ENCODE results near the gene CRK.

CRK gene

DNA sequence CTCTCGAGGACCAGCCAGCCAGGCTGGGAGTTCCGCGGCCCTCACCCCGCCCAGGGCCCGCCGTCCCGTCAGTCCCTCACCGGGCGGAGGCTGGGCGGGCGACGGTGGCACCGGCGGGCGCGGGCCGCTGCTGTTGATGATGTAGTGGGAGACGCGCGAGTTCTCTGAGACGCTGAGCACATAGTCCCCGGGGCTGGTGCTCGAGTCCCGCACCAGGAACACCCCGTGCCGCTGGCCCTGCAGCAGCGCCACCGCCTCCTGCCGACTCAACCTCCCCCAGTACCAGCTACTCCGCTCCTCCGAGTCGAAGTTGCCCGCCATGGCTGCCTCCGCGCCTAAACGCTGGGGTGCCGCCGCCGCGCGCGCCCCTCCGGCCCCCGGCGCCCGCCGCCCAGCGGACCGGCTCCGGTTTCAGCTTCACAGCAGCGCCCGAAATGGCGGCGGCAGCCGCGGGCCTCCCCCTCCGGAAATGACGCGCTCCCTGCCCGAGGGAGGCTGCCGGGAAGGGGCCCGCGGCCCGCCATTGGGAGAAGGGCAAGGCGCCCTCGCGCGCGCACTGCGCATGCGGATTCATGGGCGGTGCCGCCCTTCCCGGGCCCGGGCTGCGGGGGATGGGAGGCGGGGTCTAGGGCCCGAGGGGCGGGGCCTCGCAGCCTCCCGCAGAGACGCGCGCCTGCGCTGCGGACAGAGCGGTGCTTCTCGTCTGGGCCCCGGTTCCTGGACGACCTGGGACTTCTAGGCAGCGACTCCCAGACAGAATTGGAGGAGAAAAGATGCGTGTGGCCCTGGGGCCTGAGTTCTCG is at the start of gene CRK:
CRK (minus strand) TSS at position 436 of the 803 bp plus-strand sequence; CDS start at position 321, 115 bp downstream.
- peak; percentile 98 for DNase-seq (ENCODE audit: low read depth)

DNA sequence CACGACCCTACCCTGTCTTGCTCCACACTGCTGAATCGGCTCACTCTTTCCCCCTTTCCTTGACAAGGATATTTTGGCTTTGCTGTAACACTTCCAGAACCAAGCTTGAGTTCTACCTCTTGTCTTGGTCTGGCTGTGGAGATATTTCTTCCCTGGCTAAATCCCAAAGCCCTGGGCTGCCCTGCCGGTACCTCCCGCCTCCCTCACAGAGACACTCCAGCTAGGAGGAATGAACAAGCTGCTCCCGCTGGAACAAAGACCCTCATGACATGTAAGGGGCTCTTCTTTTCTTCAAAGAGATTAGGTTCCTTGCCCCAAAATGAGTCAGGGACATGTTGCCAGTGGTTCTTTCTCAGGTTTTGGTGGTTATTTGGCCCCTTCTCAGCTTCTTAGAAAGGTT is 49.6 kb upstream of the CRK start:
- no peak for DNase-seq (ENCODE audit: low read depth)

DNA sequence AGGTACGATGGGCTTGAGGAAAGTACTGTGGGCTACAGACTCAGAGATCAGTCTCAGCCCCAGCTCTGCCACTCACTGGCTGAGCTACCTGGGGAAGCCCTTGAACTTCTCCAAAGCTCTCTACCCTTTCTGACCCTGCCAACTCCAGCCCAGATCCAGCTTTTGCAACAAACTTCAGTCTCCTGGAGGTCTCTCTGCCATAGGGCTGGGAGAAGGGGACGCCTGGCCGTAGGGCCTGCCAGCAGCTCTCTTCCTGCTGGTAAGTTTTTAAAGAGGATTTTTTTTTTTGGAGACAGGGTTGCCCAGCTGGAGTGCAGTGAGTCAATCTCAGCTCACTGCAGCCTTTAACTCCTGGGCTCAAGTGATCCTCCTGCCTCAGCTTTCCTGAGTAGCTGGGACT is 48.8 kb upstream of the CRK start:
- DNase-seq (ENCODE audit: low read depth) = no peak

DNA sequence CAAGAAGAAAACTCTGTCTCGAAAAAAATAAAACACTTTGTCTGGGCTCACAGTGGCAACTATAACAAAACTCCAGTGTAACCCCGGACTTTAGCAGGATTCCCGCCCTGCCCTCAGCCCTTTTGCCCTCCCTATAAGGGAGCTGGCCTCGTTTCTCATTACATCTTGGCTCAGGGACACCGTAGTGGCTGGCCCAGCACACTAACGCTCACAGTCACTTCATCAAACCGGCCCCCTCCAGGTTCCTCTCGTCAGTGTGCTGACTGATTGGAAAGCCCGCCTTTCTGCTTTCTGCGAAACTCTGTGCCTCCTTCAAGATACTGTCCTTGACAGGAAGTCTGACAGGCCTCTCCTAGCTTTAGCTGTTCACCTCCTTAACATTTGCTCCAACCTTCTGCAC is 47.7 kb upstream of the CRK start:
- no peak for DNase-seq (ENCODE audit: low read depth)

DNA sequence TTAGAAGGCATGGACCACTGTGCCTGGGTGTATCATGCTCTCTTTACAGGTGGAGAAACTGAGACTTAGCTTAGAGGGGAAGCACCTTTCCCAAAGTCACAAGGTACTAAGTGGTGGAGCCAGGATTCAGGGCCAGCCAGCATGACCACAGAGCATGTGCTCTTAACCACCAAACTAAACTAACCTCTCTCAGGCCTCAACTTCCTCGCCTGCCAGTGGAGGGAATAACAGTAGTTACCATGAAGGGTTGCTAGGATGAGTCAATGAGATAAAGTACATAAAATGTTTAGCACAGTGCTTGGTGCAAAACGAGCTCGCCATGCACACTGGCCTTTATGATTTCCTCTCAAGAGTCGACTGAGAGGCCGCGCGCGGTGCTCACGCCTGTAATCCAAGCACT is 42.8 kb upstream of the CRK start:
- no peak for DNase-seq (ENCODE audit: low read depth)

DNA sequence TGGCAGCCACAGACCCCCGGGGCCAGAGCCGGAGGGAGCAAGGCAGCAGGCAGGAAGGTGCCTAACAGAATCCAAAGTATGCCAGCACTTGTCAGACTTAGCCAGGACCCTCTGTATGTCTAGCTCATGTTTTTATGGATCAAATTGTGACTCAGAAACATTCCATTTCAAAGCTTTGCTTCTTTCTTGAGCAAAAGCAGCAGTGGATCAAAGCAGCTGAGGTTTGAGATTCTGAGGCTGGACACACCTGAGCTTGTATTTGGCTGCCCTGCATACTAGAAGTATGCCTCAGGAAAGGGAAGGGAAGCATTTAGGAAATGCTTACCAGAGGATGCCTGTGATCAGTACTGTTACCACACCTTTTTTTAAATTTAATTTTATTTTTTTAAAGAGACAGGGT is 42.2 kb upstream of the CRK start:
- no peak for DNase-seq (ENCODE audit: low read depth)

DNA sequence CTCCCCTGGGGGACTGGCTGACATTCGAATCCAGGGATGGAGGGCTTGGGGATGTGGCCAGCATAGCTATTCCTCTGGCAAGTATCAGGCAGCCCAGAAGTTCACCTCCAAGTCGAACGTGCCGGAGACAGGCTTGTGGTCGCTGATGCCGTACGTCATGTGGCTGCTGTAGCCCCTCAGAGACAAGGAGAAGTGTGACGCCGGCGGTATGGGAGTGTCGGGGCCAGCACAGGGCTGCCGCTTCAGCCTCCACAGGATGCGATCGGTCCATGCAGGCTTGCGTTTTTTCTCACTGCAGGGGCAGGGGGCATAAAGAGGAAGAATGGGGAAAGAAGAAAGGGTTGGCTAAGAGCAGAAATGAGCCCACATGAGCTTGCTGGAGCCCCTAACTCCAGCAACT is 41.8 kb upstream of the CRK start:
- no peak for DNase-seq (ENCODE audit: low read depth)

DNA sequence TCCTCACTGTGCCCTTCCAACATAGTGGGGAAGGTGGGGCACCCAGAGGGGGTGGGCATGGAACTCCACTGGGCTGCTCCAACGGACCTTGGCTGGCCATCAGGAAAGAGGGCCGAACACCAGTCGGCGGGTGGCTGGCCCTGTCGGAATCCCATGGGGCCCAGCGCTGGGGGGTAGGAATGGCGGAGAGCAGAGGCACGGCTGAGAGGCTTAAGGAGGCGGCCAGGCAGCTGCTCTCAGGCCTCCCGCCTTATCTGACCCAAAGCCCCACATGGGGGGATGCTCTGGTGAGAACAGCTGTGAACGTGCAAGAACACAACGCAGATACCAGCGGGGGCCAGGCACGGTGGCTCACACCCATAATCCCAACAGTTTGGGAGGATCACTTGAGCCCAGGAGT is 40.8 kb upstream of the CRK start:
- no peak for DNase-seq (ENCODE audit: low read depth)

DNA sequence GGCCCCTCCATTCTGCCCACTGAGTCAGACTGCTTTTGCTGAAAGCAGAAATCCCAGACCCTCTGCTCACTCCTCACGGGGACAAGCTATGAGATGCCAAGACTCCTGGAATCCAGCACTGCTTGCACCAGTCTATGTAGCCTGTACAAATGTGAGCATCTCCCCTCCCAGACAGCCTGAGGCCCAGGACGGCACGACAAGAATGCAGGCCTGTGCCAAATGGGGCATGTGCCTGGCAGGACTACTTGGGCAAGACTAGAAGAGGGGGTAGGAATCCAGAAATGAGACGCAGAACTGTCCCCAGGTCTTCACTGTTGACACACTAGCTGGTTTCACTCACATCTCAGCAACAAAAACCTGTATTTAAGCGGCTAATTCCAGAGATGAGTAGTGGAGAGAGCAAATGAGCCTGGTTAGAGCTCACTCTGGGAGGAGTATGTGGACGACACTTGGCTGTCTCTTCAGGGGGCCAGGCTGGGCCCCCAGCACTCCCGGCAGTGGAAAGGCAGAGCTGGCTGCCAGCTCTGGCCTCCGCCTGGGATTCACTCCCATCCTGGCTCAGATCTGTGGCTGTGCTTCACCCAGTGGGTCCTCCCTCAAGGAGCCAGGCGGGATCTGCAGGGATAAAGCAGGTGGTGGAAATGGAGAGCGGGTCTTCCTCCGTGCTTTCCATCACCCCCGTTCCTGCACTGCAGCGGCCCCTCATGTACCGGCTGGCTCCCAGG is 39.4 kb upstream of the CRK start:
- DNase-seq (ENCODE audit: low read depth) = no peak

DNA sequence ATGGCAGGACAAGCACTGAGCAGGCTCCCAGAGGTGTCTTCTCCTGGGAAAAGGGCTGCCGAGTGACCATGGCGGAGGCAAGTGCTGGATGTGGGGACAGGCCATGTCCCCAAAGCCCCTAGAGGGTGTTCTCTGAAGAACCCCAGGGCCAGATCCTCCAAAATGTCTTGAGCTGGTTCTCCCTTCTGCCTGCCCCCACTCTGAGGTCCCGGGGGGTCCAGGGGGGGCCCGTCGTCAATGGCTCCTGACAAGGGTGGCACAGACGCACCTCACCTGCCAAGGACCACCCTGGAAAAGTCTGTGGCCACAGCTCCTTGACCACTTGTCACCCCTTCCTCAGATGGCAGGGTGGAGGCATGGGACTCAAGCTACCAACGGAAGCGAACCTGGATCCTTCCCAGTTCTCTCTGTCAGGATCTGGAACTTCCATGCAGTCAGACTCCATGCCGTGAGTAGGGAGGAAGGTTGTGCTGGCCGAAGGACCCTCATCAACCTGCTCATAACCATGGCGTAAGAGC is 38.8 kb upstream of the CRK start:
- no peak for DNase-seq (ENCODE audit: low read depth)

DNA sequence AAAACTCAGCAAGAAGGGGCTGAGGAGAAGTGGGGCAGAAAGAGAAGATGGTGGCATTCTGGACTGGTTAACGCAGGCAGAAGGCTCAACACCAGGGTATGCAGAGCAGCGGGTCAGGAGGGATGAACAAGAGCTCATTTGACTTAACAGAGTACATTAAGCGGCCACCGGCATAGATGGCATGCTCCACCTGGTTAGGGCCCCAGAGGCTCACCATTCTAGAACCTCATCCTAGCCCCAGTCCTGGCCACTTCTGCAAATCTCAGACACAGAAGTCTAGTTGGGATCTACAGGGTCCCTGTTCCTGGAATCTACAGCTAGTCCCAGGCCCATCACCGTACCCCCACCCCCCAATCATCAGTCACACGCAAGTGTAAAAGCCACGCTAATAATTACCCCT is 38.2 kb upstream of the CRK start:
- DNase-seq (ENCODE audit: low read depth) = no peak

DNA sequence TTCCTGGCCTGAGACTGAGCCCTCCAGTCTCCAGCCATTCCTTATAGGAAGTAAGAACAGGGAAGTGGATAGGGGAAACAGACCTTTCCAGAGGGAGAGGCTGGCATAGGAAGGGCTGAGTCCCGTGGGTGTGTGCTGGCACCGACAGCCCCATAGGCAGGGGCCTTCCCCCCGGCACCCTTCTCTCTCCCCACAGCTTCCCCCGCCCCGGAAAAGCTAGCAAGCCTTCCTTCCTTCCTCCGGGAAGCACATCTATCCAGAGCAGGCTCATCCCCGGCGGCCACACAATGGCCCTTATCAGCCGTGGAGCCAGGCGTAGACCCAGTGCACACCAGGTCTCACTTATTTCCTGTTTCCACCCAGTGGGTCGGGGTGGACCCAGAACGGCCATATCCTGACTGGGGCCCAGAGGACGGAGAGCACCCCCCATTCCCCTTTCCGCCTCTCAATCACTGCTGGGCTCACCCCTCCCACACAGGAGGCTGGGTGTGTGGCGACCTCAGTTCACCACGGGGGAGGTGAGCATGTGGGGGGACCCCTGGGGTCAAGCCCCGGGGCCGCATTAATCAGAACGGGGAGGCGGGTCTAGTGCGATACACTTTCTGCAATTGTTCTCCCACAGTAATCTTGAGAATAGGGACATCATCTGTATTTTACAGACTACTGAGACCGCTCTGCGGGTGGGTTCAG is 37.4 kb upstream of the CRK start:
- DNase-seq (ENCODE audit: low read depth) = no peak

DNA sequence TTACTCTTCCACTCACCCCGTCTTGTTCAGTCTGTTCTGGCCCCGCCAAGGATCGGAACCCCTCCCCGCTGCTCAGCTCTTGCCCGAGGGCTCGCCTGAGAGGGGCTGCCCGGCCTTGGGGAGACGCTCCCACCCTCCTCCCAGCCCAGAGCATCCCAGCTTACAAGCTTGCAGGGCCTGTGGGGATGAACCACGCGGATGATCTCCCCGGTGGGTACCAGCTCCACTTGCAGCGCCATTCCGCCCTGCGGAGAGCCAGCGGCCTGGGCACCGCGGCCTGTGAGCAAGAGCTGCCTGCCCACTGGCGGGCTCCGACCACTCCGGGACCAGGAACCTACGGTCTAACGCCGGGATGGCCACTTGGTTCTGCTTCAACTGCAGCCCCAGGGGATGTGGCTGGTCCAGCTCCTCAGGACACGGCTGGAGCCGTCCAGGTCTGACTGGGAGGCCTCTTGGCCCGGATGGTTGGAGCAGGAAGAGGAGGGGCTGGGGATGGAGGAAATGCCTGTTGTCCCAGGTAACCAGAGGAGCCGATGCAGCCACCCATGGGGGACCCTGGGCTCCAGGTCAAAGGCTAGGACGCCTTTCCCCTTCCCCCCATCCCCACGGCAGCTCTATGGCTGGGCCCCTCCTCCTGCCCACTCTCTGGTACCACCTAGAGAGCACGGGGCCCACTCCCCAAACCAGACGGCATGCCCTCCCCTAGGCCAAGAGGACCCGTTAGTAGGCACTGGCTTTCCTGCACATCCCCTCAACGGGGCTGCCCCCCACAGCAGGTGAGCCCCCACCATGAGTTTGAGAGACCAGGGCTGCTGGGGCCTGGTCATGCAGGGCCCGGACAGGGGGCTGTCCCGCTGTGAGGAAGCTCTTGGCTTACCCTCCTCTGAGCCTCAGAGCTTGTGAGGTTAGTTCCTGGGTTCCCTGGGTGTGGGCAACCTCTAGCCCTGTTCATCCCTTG is 36.5 kb upstream of the CRK start, which contains the start of gene MYO1C:
MYO1C (minus strand) TSS at position 438 of the 958 bp plus-strand sequence; CDS start at position 239, 199 bp downstream.
- no peak for DNase-seq (ENCODE audit: low read depth)

DNA sequence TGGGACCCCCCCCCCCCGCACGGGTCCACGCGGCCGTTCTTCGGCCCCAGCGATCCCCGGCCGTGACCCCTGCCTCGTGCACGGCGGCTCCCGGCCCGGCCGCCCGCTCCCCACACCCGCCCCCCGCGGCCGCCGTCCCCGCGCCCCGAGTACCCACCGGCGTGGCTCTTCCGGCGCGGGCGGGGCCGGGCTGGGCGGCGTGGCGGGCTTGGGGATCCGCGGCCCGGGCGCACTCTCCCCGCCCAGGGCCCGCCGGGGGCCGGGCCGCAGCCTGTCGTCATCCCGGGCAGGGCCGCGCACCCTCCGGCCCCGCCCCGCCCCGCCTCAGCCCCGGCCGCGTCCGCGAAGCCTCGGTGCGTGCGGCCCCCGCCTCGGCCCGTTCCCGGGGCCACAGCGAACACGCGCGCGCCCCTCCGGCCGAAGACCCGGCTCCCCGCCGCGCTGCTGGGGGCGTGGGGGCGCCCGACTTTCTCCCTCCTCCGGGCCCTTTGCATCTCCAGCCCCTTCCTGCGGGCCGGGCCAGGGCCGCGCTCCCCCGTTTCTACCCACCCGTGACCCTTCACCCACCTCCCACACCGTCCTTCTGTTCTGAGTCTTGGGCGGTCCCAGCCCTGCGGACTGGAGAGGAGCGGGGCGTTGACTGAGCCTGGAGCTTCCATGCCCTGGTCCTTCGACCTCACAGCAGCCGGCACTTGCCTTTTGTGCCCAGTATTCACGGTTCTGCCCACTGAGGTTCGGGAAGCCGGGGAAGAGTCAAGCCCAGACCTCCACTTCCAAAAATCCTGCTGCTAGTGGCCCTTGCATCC is 35.6 kb upstream of the CRK start:
- DNase-seq (ENCODE audit: low read depth) = no peak

DNA sequence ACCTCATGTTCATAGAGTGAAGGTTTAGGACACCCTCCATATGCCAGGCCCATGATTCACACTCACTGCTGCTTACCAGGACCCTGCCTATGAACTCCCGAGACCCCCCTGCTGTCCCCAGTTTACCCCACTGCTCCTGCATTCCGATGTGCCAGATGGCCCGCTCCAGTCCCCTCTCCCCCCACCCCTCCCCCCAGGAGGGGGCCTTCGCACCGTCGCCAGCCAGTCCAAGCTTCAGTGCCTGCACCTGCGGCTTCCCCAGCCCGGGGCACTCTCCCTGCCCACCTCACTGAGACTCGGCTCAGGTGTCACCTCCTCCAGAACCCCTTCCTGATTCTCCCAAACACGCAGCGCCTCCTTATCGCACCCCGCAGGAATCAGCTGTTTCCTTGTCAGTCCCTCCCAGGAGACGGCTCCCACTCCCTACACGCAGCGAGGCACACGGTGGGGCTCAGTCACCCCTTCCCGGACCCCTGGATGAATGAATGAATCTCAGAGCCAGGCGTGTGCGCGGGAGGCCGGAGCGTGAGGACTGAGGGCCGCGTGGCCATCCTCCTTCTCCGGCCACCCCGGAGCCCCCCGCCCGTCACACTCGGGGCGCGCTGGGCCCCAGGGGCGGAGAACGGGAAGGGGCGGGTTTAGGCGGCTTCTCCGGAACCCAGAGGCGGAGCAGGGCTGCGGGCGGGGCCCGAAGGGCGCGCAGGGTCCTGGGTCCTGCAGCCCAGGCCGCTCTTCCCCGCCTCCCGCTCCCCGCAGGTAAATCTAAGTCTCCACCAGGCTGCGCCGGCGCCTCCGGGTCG is 34.8 kb upstream of the CRK start:
- no peak for DNase-seq (ENCODE audit: low read depth)

DNA sequence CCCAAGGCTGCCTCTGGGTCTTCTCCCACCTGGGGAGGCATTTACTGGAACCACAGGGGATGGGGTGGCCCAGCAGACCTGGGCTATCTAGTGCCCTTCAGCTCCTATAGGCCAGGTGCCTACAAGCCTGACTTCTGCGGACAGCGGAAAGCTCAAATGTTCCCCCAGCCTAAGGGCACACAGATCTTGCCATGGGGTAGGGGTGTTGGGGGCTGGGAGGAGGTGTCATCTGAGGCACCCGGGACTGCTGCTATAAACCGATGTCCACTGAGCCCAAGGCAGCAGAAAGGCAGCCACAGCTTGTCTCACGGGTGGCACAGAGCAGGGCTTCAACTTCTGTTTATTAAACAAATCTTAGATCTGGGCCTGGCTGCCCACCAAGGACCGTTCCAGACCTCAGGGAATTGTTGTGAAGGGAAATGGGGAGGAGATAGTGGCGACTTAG is 32.8 kb upstream of the CRK start:
- DNase-seq (ENCODE audit: low read depth) = no peak

DNA sequence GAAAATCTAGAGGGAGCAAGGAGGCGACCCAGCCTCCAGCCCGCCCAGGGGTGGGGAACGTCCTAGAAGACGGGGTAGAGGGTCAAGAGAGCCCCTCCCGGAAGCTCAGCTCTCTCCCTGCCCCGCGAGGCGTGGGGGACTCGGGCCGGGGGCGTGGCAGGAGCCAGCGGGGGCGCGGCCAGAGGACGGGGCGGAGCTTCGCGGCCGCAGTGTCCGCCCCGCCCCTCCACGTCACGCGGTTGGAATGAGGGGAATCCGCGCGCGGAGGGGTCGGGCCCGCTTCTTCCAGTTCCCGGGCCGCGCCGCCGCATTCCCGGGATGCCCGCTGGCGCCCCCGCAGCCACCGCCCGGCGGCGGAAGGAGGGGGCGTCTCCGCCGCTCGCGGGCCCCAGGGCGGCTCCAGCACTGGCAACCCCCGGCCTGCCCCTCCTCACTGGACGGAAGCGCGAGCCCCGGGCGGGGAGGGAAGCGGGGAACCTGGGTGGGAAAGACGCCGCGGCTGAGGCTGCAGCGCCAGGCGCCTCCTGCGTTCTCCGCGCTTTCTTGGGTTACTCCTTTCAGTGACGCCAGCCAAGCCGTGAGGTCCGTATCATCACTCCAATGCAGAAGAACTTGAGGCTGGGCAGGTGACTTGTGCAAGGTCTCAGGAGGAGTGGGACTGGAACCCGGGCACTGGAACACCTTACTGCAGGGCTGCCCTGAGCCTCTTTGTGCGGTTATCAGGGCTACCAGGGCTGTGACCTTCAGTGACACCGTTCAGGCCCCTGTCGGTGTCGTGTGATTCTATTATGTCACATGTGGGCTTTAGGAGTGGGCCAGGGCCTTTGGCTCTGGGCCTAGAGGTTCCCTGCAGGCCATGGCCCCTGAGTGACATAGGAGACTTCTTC is 32.1 kb upstream of the CRK start:
- DNase-seq (ENCODE audit: low read depth) = peak; percentile 57

DNA sequence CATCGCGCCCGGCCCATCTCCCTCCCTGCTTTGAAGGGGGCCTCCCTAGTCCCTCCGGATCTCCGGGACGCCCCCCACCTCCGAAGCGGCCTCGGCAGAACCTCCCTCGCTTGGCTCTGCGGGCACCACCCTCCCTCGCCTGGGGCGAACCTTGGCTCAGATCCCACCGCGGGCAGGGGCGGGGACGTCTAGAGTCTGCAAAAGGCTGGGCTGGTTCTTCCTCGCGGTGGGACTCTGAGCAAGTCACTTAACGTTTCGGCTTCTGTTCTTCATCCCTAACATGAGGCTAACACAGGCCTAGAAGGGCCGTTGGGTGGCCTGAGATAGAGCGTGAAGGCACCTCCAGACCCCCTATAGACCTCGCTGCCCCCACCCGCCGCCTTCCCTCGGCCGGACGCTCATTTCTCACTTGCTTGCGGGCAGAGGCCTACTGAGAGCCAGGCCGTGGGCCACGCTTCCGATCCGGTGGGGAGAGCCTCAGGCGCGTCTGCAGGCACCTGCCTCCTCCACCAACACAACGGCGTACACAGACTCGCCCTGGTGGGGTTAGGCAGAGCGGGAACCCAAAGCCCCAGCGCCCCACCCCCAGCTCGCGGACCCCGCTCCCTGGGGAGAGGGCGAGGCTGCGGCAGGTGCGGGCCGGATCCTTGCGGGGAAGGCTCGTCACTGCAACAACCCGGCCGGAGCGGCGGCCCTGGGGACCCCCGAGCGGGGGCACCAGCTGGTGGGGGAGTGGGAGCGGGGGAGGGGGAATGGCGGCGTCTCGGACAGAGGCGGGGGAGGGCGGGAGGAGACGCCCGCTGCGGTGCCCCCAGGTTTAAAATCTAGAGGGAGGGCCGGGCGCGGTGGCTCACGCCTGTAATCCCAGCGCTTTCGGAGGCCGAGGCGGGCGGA is 31.0 kb upstream of the CRK start:
- DNase-seq (ENCODE audit: low read depth) = peak; percentile 17
